Common myeloid progenitor, CD34-positive (primary cell): ENCODE measurements around the gene CNTNAP4.

ENCODE experiments used
- CTCF ChIA-PET: fragments of 350-600 bp; sonication (Branson Sonifier 250); formaldehyde crosslinking; loops from one replicate; lab custom pipeline; 2021; ENCODE audit warnings: antibody characterized with exemption; lab: Charles Lee
- POLR2A ChIA-PET: fragments of 350-600 bp; sonication (Branson Sonifier 250); formaldehyde crosslinking; loops from one replicate; lab custom pipeline; 2021; ENCODE audit warnings: antibody characterized with exemption; lab: Charles Lee
- DNase-seq, 3 donors: peaks; one replicate each; pipeline versions ENCODE4 v3.0.0 to v3.0.0-alpha.2; 2013
- H3K27ac ChIP-seq, 2 experiments: 1 replicate in 1 of 2; 2 replicates in 1 of 2; pipeline ENCODE4 v1.7.0; 2013; ENCODE audit warnings: inconsistent platforms in 2 of 2, low read length in 2 of 2, mild to moderate bottlenecking in 2 of 2, low read depth in 1 of 2, moderate library complexity in 1 of 2; ENCODE audit not compliant: severe bottlenecking in 2 of 2, insufficient read depth in 1 of 2, poor library complexity in 1 of 2
- H3K27me3 ChIP-seq, 5 experiments: replicated peaks in 2 of 5; 1 replicate in 3 of 5; 2 replicates in 2 of 5; pipeline versions ENCODE4 v1.6.1 to v1.7.0; 2013; ENCODE audit warnings: low read length in 4 of 5, mild to moderate bottlenecking in 2 of 5, moderate library complexity in 2 of 5, inconsistent platforms in 1 of 5; ENCODE audit not compliant: insufficient read depth in 5 of 5, control insufficient read depth in 4 of 5
- H3K36me3 ChIP-seq, 4 experiments: 1 replicate in 2 of 4; 2 replicates in 2 of 4; pipeline versions ENCODE4 v1.6.1 to v1.7.0; 2013; ENCODE audit warnings: low read length in 3 of 4, control low read depth in 1 of 4, mild to moderate bottlenecking in 1 of 4; ENCODE audit not compliant: control insufficient read depth in 4 of 4, insufficient read depth in 4 of 4
- H3K4me1 ChIP-seq, 4 experiments: 1 replicate in 3 of 4; 2 replicates in 1 of 4; pipeline versions ENCODE4 v1.6.1 to v1.7.1; 2013; ENCODE audit warnings: low read length in 3 of 4, mild to moderate bottlenecking in 3 of 4, control low read depth in 1 of 4, inconsistent platforms in 1 of 4, moderate library complexity in 1 of 4; ENCODE audit not compliant: control insufficient read depth in 4 of 4, insufficient read depth in 4 of 4; ENCODE audit errors: control extremely low read depth in 1 of 4
- H3K4me3 ChIP-seq, 7 experiments: 1 replicate in 4 of 7; 2 replicates in 3 of 7; pipeline versions ENCODE4 v1.5.1 to v1.7.0; 2013; ENCODE audit warnings: mild to moderate bottlenecking in 7 of 7, low read length in 6 of 7, moderate library complexity in 6 of 7, inconsistent platforms in 2 of 7, low read depth in 2 of 7, control low read depth in 1 of 7; ENCODE audit not compliant: insufficient read depth in 4 of 7, control insufficient read depth in 1 of 7; ENCODE audit errors: extremely low read depth in 1 of 7
- H3K9me3 ChIP-seq, 5 experiments: 1 replicate in 4 of 5; 2 replicates in 1 of 5; pipeline versions ENCODE4 v1.6.1 to v1.7.1; 2013; ENCODE audit warnings: low read length in 4 of 5, mild to moderate bottlenecking in 2 of 5, inconsistent platforms in 1 of 5, low read depth in 1 of 5, moderate library complexity in 1 of 5; ENCODE audit not compliant: control insufficient read depth in 4 of 5, insufficient read depth in 2 of 5; ENCODE audit errors: control extremely low read depth in 1 of 5
- WGBS: methylation state at CpG from one replicate; pipeline ENCODE4 v1.1.5; 2013; ENCODE audit not compliant: insufficient coverage; 5-methylcytosine and 5-hydroxymethylcytosine counted together

The CNTNAP4 gene

DNA sequence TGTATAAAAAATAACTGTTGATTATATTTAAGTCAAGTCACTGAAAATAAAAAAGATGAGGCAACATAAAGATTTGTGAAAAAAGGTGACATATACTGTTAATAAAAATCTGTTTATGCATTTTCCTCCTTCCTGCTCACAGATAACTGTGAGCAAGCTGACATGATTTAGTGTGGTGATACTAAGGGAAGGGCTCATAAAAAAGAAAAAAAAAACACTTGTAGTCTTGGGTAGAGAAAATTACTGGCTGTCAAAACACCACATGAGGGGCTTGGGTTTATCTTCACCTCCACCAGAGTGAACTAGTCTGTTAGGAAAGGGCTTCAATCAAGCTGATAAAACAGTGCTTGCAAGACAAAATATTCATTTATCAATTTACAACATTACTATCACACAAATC is 247.6 kb downstream of the CNTNAP4 start:
- H3K36me3 ChIP-seq = no peaks in the 10 kb centered on the region
- no peak overlapping the region for H3K4me3 ChIP-seq
- H3K27me3 ChIP-seq = no peaks in the 10 kb centered on the region
- H3K9me3 ChIP-seq = no peaks in the 10 kb centered on the region
- no peak overlapping the region for H3K27ac ChIP-seq
- ChIA-PET CTCF (no interaction called here), POLR2A (no interaction called here)
- H3K4me1 ChIP-seq = no peaks in the 10 kb centered on the region
- DNase-seq = no peak

DNA sequence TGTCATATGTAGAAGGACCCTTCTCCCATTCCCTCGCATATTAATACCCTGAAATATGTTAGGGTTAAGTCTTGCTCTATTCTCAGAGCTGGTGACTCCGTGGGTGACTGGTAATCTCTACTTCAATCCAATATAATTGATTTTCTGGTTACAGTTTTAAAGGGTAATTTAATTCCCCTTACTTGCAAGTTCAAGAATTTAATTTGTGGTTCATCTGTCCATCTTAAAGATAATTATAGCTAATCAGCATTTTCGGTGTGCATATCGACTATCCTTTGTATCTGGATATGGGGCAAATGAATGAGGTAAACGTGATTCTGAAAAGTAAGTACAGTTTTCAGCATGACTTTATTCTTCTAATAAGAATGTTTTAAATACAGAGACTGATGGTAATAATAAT is 250.0 kb downstream of the CNTNAP4 start:
- Histone ChIP-seq H3K4me1 (no peaks in the 10 kb centered on the region), H3K36me3 (no peaks in the 10 kb centered on the region), H3K27me3 (no peaks in the 10 kb centered on the region), H3K4me3 (no peak overlapping the region), H3K27ac (no peak overlapping the region), H3K9me3 (no peaks in the 10 kb centered on the region)
- ChIA-PET CTCF (no interaction called here), POLR2A (no interaction called here)
- 100% methylated on average over 1 of the region's 5 CpGs for WGBS
- DNase-seq = no peak

DNA sequence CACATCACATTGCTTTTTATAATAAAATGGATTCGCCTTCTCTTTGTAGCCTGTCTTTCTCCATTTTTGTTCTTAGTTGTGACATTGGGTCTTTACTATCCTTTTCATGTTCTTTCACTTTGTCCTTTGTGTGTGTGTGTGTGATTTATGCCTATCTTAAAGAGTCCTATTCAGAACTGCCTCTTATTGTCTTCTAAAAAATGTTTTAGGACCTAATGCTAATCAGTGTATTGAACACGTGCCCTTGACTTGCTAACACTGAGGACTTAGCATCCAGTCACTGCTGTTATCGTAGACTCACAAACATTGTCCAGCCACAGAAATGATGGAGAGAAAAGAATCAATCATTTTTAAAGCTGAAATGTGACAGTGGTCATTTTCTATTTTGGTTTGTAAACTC is 251.9 kb downstream of the CNTNAP4 start:
- POLR2A ChIA-PET = no interaction called here

DNA sequence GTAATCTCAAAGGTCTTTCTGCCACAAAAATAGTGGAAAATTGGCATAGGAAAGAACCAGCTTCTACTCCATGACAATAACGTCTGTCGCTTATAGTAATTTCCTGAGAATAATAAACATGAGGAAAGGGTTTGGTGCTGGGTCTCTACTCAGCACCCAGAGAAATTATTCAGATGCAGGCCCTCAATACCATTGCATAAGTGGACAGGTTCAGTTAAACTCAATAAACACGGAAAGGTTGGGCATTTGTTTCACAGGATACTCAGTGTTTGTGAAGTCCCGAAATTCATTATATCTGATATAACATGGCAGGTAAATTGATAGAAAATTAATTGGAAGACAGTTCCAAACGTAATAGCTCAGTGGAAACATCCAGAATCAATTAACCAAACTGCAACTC is 254.0 kb downstream of the CNTNAP4 start:
- ChIA-PET CTCF (no interaction called here), POLR2A (no interaction called here)
- no peak overlapping the region for H3K27ac ChIP-seq
- no peaks in the 10 kb centered on the region for H3K4me1 ChIP-seq
- H3K27me3 ChIP-seq = no peaks in the 10 kb centered on the region
- no peak overlapping the region for H3K4me3 ChIP-seq
- WGBS = 100% methylated on average over 3 of the region's 5 CpGs
- H3K9me3 ChIP-seq = no peaks in the 10 kb centered on the region
- H3K36me3 ChIP-seq = no peaks in the 10 kb centered on the region
- DNase-seq = no peak

More for the DNA sequence above, 251.9 kb downstream of the CNTNAP4 start:
- DNase-seq = no peak
- H3K36me3 ChIP-seq = no peaks in the 10 kb centered on the region
- H3K4me1 ChIP-seq = no peaks in the 10 kb centered on the region
- H3K27ac ChIP-seq = no peak overlapping the region
- H3K27me3 ChIP-seq = no peaks in the 10 kb centered on the region
- CTCF ChIA-PET = no interaction called here
- no peak overlapping the region for H3K4me3 ChIP-seq
- no peaks in the 10 kb centered on the region for H3K9me3 ChIP-seq
- 95% methylated on average over 2 of the region's 3 CpGs for WGBS

DNA sequence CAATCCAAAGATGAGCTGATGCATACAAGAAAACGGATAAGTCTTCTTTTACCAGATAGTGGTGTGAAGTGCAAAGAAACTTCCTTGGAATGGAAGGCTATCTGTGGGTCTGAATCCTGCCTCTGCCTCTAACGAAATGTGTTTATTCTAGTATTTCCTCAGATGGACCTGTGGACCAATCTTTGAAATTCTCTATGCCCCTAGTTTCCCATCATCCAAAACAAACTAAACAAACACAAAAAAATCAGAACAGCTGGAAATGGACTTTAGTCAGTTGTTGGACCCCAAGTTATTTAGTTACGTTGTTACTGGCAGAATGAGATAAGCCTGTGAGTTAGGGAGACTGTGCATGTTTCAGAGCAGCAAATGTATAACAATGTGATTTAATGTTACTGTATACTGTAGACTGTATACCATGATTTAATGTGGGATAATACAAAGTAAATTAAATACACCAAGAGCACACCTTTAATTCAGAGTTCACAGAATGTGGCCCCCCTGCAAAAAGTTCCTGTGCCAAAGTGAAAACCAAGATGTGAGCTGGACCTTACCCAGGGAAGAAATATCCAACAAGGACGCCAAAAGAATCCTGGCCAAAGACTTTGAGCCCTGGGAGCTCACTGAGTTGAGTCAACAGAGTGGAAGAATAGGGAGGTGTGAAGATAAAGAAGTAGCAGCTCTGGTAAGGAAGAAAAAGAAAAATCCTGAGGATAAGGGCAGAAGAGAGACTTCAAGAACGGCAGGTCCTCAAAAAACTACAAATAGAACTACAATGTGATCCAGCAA is 255.2 kb downstream of the CNTNAP4 start:
- Histone ChIP-seq H3K9me3 (no peaks in the 10 kb centered on the region), H3K27me3 (no peaks in the 10 kb centered on the region), H3K4me3 (no peak overlapping the region), H3K27ac (no peak overlapping the region), H3K36me3 (no peaks in the 10 kb centered on the region), H3K4me1 (no peaks in the 10 kb centered on the region)
- no peak for DNase-seq
- POLR2A ChIA-PET = no interaction called here
- 91% methylated on average over 3 of the region's 5 CpGs for WGBS
- CTCF ChIA-PET = no interaction called here

DNA sequence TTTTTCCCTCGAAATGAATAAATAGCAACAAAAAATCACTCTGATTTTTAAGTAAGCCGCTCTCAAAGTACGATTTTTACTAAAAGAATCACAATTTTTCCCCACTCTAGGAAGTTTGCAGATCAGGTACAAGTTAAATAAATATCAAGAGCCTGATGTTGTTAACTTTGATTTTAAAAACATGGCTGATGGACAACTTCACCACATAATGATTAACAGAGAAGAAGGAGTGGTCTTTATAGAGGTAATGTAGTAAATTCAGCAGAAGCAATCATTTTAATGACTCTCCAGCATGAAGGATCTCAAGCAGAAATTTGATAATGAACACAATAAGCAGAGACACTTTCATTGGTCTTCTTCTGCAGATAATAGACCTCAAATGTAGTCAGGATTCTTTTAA is 262.4 kb downstream of the CNTNAP4 start:
- POLR2A ChIA-PET = no interaction called here
- Histone ChIP-seq H3K27ac (no peak overlapping the region), H3K4me3 (no peak overlapping the region), H3K36me3 (no peaks in the 10 kb centered on the region), H3K4me1 (no peaks in the 10 kb centered on the region), H3K27me3 (no peaks in the 10 kb centered on the region), H3K9me3 (no peaks in the 10 kb centered on the region)
- WGBS = no CpG with 5 or more reads among the region's 3 CpGs
- no peak for DNase-seq
- CTCF ChIA-PET = no interaction called here

DNA sequence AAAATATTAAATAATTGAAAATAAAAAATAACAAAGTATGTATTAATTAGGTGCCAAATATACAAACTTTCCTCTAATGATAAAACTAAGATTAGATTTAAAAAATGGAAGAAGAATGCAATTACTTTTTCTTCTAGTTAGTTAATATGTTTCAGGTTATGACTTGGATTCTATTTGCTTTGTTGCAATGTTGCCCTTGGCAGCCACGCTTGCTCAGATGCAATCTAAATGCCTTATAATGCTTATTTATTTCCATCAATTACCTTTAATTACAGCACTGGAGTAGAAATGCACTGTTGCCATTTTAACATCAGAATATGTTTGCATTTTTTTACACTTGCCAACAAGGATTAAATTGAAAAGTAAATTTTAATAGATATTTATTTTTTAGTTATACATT is 263.9 kb downstream of the CNTNAP4 start:
- Histone ChIP-seq H3K36me3 (no peaks in the 10 kb centered on the region), H3K27ac (no peak overlapping the region), H3K4me1 (no peaks in the 10 kb centered on the region), H3K9me3 (no peaks in the 10 kb centered on the region), H3K4me3 (no peak overlapping the region), H3K27me3 (no peaks in the 10 kb centered on the region)
- DNase-seq = no peak
- no CpG with 5 or more reads among the region's 1 CpG for WGBS
- ChIA-PET CTCF (no interaction called here), POLR2A (no interaction called here)
